HG03097 (cell line): Measurements from ENCODE around the gene MAPRE2.

Experiments
- ATAC-seq: cut with Tn5 transposase; IDR thresholded peaks from one replicate; pipeline ENCODE4 v1.9.1; 2021; ENCODE audit not compliant: unreplicated experiment, low FRiP score

MAPRE2 gene

DNA sequence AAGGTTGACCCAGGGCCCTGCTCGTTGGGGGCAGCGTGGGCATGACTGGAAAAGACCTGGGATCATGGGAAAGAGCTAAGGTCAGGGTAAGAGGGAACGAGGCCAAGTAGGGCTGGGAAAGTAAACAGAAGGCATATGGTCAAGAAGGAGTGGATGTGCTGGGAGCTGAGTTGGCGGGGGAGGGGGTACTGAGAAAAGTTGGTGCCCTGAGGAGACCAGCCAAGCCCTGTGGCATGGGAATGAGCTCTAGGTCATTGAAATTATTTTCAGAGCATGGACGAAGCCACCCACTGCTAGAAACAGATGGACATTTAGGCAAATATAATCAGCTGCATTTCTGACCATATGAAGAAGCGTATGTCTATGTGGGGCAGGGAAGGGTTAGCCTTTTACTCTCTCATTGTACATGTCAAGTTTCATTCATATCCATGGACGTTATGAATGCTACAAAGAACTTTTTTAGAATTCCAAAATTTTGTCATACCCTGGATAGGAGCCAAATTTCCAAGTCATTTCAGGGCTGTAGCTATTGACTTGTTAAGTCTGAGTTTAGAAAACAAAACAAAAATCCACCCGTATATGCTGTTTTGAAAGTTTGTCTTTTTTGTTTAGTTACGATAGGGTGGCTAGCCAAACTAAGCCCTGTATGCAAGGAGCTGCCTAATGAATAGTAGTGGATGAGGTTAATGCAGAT is 19.1 kb downstream of the MAPRE2 start:
- no peak for ATAC-seq

DNA sequence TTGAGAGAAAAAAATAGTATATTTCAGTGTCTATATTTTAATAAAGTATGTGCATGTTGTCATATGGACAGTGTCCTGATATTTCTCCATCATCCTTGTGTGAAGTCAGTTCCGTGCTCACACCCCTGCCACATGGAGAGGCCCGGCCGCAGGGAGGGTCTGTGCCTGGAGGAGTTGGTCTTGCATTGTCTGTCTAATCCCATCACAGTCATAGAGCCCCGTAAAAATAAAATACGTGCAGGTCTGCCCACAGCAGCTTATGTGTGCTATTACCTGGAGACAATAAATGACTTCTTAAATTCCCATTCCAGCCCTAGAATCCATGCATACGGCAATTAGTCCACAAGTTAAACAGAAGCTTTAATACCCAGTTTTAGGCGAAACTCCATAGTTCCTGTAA is 20.1 kb downstream of the MAPRE2 start:
- no peak for ATAC-seq

DNA sequence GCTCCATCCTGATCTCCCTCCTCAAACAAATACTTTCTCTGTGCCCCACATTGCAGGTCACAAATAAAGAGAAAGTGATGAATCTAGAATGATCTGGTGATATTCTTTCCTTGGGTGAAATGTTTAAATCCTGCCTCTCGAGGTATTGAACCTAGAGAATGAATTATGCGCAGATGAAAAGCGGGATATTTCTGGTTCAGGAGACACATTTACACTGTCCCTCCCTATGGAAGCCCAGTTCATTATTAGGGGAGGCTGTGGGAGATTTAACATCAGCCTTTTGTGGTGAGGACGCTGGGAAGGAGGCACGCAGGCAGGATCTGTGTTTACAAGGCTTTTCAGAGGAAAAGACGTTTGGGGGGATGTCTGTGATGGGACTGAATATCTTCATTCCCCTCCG is 20.6 kb downstream of the MAPRE2 start:
- no peak for ATAC-seq

- no peak for ATAC-seq
Observed at GRCh38 chr18:35062408-35062807, 21.2 kb downstream of the MAPRE2 start.

DNA sequence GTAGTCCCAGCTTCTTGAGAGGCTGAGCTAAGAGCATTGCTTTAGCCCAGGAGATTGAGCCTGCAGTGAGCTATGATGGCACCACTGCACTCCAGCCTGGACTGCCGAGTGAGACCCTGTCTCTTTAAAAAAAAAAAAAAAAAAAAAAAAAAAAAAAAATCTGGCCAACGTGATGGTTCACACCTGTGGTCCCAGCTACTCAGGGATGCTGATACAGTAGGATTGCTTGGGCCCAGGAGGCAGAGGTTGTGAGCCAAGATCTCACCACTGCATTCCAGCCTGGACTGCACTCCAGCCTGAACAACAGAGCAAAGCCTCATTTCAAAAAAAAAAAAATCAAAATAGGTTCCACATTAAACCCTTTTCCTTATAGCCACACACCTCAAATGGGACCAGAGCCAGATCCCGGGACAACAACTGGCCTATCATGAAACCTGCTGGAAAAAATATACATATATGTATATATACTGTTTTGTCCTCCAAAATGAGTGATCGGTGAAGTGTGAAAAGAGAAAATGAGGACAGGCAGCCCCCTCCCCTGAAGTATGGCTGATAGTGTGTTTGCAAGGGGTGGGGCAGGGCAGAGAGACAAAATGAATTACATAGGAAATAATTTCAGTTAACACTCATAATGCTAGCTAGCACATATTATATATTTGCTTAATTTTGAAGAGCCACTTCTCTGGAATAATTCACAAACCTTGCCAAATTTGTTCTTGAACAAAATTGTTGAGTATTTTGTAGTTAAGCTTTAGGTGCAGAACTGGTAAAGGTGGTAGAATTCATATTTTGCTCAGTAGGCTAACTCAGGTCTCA is 22.9 kb downstream of the MAPRE2 start:
- ATAC-seq: no peak

DNA sequence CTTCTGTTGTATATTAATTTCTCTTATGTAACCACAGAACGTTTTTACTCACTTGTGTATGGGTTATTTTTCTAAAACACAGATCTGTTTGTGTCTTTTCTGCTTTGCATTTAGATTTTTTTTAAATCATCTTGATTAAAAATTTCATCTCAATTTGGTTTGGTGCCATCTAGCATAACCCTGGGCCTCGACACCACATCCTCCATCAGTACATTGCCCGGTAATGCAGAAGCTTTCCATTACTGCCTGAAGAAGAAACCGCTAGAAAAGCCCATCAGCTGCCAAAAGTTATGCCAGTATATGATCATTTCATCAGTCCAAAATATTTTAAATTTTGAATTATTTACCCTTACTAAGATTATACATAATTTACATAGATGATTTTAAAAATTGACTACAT is 26.2 kb downstream of the MAPRE2 start:
- ATAC-seq: no peak

DNA sequence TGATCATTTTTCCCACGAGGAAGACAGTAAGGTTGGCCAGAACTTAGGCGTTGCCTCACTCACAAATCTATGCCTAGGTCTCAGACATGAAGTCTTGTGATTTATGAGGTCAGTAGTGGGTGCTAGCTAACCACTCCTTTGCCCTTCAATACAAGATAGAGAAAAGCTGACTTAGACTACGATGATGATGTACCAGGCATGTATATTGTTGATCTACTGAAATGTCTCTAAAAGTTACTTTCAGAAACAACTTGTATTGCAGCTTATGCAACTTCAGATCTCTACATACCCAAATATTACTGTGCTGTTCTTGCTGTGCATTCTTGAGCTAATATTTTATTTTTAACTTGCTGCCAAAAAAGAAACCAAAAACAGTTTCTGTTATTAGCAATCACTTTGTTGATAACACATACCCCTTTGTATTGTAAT is 30.6 kb downstream of the MAPRE2 start:
- peak; percentile 42 for ATAC-seq

DNA sequence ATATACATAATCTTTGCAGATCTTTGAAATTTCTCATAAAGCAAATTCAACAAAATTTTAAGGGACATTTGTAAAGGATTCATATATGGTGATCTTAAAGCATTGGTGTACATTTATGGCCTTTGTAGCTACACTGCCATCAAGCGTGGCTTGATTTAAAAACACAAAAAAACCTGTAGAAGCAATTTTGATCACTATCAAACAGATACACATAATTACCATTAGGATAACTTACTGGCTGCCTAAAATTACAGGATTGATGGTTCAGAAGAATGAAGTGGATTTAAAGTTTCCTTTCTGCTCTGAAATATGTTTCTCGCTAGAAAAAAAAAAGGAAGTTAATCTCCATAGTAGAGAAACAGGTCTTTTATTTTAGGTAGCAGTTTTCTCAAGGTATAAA is 31.4 kb downstream of the MAPRE2 start:
- ATAC-seq: no peak

DNA sequence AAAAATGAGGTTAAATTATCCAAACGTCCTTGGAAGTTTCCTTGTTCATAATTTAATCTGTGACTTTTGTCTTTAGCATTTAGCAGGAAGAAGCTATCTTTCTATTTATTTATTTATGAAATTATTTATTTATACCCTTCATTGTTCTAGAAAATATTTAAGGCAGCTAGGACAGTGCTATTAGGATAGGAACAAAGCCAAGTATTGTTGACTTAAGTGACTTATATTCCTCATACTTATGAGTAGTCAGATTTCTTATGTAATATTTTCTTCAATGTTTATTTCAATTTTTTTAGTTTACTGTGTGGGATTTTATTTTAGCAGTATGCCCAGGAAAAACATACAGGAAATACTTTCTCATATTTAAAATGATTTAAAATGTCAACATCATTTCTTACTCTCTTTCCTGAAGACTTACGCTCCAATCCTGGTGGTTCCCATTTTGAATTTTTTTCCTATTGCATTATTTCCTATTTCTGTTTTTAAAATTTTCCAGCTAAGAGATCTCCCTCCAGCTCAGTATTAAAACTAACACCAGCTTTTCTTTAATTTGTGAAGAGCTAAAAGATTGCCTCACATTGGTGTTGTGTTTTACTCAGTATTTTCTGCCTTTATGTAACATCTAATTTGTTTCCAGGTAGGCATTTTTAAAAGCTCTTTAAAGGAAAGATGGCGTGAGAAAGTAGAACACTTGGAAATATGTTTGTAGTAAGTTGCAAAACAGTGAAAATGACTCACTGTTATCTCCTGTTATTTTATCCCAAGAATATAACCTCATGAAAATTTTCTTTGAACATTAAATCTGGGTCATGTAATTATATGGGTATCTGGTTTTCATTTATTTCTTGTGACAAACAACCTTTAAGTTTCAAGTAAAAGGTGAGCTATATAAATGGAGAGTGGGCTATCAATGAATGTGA is 32.2 kb downstream of the MAPRE2 start:
- ATAC-seq: no peak

- no peak for ATAC-seq
Observed at GRCh38 chr18:35074581-35074980, 33.4 kb downstream of the MAPRE2 start.

- ATAC-seq: no peak
Observed at GRCh38 chr18:35075132-35075531, 33.9 kb downstream of the MAPRE2 start.

DNA sequence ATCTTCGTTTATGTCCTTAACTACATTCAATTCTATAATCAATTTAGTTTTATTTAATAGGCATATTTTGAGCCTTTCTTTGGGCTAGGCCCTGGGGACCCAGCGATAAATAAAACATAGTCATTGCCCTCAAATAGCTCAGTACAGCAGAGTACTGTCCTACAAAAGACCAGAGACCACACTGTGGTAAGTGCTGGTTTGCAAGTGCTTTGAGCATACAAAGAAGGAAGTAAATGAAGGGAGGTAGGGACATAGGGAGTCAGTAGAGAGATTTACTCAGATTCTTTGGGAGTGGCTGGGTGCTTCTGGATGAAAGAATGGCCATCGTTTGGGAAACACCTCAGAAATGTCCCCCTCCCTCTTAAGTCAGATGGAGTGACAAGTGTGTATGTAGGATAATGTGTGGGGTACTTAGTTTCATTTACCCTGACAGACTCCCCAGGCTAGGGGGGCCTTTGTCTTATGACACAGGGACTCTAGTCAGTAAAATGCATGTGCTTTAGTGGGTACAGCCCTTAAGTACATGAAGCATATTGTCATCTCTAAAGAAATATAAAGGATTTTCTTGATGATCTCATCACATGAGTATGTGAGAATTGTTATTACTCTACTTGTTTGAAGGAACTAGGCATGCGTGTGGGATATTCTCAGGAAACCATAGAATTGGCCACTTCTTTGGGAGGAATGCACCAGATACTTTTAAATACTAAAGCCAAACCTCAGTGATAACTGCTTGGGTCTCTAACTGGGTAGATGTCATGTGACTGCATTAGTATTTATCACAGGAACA is 35.1 kb downstream of the MAPRE2 start:
- ATAC-seq: no peak

GRCh38 chr18:35077937-35078336 is 36.7 kb downstream of the MAPRE2 start:
- no peak for ATAC-seq

GRCh38 chr18:35080058-35080457 is 38.8 kb downstream of the MAPRE2 start:
- ATAC-seq: no peak

- ATAC-seq: no peak
Observed at GRCh38 chr18:35083174-35083712, 42.0 kb downstream of the MAPRE2 start.

DNA sequence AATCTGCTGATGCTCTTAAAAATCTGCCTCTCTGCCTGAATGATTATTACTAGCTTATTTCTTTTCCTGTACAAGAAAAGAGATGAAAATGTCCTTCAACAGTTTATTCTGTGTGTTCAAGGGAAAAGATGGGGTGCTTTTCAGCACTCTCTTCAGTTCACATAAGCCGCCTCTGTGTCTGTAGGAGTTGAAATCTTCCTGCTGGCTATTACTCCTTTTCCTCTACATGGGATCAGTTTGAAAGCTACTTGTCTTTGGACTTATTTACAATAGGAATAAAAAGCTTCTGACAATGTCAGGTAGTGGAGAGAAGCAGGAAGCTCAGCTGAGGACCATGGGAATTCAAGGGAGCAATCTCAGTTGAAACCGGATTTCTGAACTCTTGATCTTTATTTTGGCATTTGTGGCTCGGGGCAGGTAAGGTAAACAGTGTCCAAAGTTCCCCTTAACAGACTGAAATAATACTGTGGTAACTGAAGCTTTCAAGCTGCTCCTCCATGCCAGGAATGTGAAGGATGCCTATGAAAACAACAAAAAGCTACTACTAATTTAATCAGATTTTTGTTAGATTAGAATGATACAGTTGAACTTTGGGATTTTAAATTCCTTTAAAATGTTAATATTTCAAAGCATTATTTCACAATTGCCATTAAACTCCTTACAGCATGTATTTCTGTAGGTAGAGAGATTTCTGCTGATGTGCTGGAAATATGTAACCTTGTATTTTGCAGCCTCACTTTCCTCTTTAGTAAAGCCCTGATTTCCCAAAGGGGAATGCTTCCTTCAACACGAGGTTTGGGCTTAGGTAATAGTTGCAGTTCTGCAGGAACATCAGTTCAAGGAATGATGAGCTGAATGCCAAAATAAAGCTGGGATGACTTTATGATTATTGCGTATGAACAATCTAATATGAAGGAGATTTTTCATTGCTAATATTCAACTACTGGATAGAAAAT is 43.6 kb downstream of the MAPRE2 start:
- no peak for ATAC-seq

- no peak for ATAC-seq
Observed at GRCh38 chr18:35085450-35086380, 44.5 kb downstream of the MAPRE2 start.

- no peak for ATAC-seq
Observed at GRCh38 chr18:35086704-35087103, 45.5 kb downstream of the MAPRE2 start.
